ENCODE measurements around the gene EPHB4. TPM values are rescaled to one million over a fixed set of nuclear protein-coding genes. Genes with fewer than 3 reads are reported as not detected.
"Not testable (repeated sequence)": the region's sequence is repeated elsewhere in the genome, so short reads cannot be mapped to it uniquely, and the experiment has no call there.

EPHB4 gene
- total and polyA plus RNA-seq, 10 of the 15 experiments (the other 5 are each of a cell fraction or from before 2014, with no cell fraction given), result 0.32 to 0.85 (median 0.48) TPM; not detected in 4

- no peaks in the 10 kb centered on the region for H3K36me3 ChIP-seq (ENCODE audit: control insufficient read depth in 2 of 2, insufficient read depth in 2 of 2, low read length in 1 of 2)
- no TSS peak for BruUV-seq (replicated peaks)
- H3K9ac ChIP-seq (ENCODE audit: control insufficient read depth, insufficient read depth, low read length), result no peak overlapping the region
- FAIRE-seq (no peak), ATAC-seq (no peak), DNase-seq (ENCODE audit: low read depth, low spot score) (no peak)
- H3K27ac ChIP-seq (ENCODE audit: control insufficient read depth, insufficient read depth), result no peak overlapping the region
- WGBS (ENCODE audit: insufficient coverage, insufficient replicate concordance, low lambda C conversion rate, missing lambda C conversion rate), result 15% methylated on average over 14 of the region's 14 CpGs
- H3K4me2 ChIP-seq (ENCODE audit: control insufficient read depth, insufficient read depth), result no peak overlapping the region
- TF ChIP-seq ZBED1 (IDR thresholded peaks at IDR 0.05; ENCODE audit: borderline replicate concordance), result no peak
- no peak for TF ChIP-seq ZBTB33 (IDR thresholded peaks at IDR 0.05)
- TF ChIP-seq E2F4 (IDR thresholded peaks at IDR 0.05; ENCODE audit: low read depth, low read length), result no peak
- no peak for TF ChIP-seq ZNF622 (IDR thresholded peaks at IDR 0.05)
- TF ChIP-seq ELK1 (IDR thresholded peaks at IDR 0.05; ENCODE audit: low read depth, low read length), result no peak
- TF ChIP-seq TCF12 (IDR thresholded peaks at IDR 0.05; ENCODE audit: low read depth, low read length), result no peak
- TF ChIP-seq POLR2AphosphoS2 (IDR thresholded peaks at IDR 0.05; ENCODE audit: low read depth, low read length), result no peak
- TF ChIP-seq DPF2 (IDR thresholded peaks at IDR 0.05), result no peak
- TF ChIP-seq ASH2L (IDR thresholded peaks at IDR 0.05; ENCODE audit: borderline replicate concordance, low read depth), result no peak
- ChIA-PET RAD21 (ENCODE audit: unreplicated experiment) (no interaction called here), CTCF (no interaction called here), POLR2A (no interaction called here), SMC1A (ENCODE audit: uncharacterized antibody, unreplicated experiment) (no interaction called here)
- peaks cover 0 to 1% of the 10 kb centered on the region in 2 experiments; a peak in 1 of 4 replicates for H3K27me3 ChIP-seq (replicated peaks in 1 of 2; ENCODE audit: control insufficient read depth in 2 of 2, insufficient read depth in 2 of 2, low read length in 1 of 2)
- H2AFZ ChIP-seq (ENCODE audit: control insufficient read depth, low read depth, low read length), result no peak overlapping the region
- H4K20me1 ChIP-seq (ENCODE audit: control insufficient read depth, insufficient read depth), result no peaks in the 10 kb centered on the region
- in situ Hi-C loops (cut with MboI) (no loop called here), intact Hi-C loops (cut with micrococcal nuclease; ENCODE audit: unreplicated experiment) (no loop called here)
- H3K4me3 ChIP-seq, result no peak overlapping the region
- no peaks in the 10 kb centered on the region for H3K9me3 ChIP-seq (replicated peaks; ENCODE audit: control insufficient read depth, insufficient read depth, low read length)
- no peaks in the 10 kb centered on the region for H3K79me2 ChIP-seq (ENCODE audit: control insufficient read depth, insufficient read depth, low read length)
- no peaks in the 10 kb centered on the region for H3K4me1 ChIP-seq (ENCODE audit: control insufficient read depth, insufficient read depth, low read length)
These were observed 63.7 kb downstream of the EPHB4 start for GRCh38 chr7:100763556-100764140.

GRCh38 chr7:100762841-100763240 lies 64.5 kb downstream of the EPHB4 start:
- H3K4me2 ChIP-seq (ENCODE audit: control insufficient read depth, insufficient read depth); DNase-seq (ENCODE audit: low read depth, low spot score); ATAC-seq; H3K9me3 ChIP-seq (replicated peaks; ENCODE audit: control insufficient read depth, insufficient read depth, low read length); H3K27me3 ChIP-seq (replicated peaks in 1 of 2; ENCODE audit: control insufficient read depth in 2 of 2, insufficient read depth in 2 of 2, low read length in 1 of 2); RAD21 ChIA-PET (ENCODE audit: unreplicated experiment); H3K36me3 ChIP-seq (ENCODE audit: control insufficient read depth in 2 of 2, insufficient read depth in 2 of 2, low read length in 1 of 2); H2AFZ ChIP-seq (ENCODE audit: control insufficient read depth, low read depth, low read length); BruUV-seq (replicated peaks); H3K79me2 ChIP-seq (ENCODE audit: control insufficient read depth, insufficient read depth, low read length); CTCF ChIA-PET; H3K4me3 ChIP-seq; H3K27ac ChIP-seq (ENCODE audit: control insufficient read depth, insufficient read depth); in situ Hi-C loops (cut with MboI); H3K4me1 ChIP-seq (ENCODE audit: control insufficient read depth, insufficient read depth, low read length); H4K20me1 ChIP-seq (ENCODE audit: control insufficient read depth, insufficient read depth); FAIRE-seq; intact Hi-C loops (cut with micrococcal nuclease; ENCODE audit: unreplicated experiment); H3K9ac ChIP-seq (ENCODE audit: control insufficient read depth, insufficient read depth, low read length): not testable (repeated sequence)
- WGBS (ENCODE audit: insufficient coverage, insufficient replicate concordance, low lambda C conversion rate, missing lambda C conversion rate), result 18% methylated on average over 5 of the region's 5 CpGs
- SMC1A ChIA-PET (ENCODE audit: uncharacterized antibody, unreplicated experiment), result interaction anchor here (0.6 kb wide), 1 partner anchor 142 kb away, joined by 3 read pairs; no protein-coding TSS in a partner anchor
- POLR2A ChIA-PET, result interaction anchor here (0.7 kb wide), 2 partner anchors 19 to 108 kb away, joined by 3 to 4 read pairs; no protein-coding TSS in a partner anchor
